HG02610 (cell line): Measurements from ENCODE around the gene FSHB.
A peak's percentile ranks its signal among the peaks of the same experiment; 100 is the strongest.
"Not testable (repeated sequence)": the region's sequence is repeated elsewhere in the genome, so short reads cannot be mapped to it uniquely, and the experiment has no call there.

Source experiments
- ATAC-seq: cut with Tn5 transposase; IDR thresholded peaks from one replicate; pipeline ENCODE4 v1.9.1; 2021; ENCODE audit warnings: mild to moderate bottlenecking, moderate library complexity; ENCODE audit not compliant: unreplicated experiment

FSHB gene

DNA sequence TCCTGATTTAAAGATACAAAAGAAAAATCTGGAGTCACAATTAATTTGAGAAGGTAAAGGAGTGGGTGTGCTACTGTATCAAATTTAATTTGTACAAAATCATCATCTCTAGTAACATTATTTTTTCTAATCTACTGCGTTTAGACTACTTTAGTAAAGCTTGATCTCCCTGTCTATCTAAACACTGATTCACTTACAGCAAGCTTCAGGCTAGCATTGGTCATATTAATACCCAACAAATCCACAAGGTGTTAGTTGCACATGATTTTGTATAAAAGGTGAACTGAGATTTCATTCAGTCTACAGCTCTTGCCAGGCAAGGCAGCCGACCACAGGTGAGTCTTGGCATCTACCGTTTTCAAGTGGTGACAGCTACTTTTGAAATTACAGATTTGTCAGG, at the start of gene FSHB:
Gene FSHB, plus strand, starts transcription at position 301 of the 400 bp plus-strand sequence. CDS start 889 bp downstream, outside the sequence.
- no peak for ATAC-seq

DNA sequence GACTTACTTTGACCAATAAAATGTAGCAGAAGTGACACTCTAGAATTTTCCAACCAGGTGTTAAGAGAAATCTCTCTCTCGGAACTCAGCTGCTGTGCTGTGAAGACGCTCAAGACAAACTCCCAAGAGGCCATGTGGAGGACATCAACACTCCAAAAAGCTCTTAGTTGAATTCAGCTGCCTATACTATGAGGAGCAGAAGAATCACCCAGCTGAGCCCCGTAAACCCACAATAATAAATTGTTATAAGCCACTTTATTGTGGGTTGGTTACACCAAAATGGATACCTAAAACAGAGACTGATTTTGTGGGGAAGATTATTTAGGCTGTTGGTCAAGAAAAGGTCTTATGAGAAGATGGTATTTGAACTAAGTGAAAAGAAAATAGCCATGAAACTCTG, 44.1 kb upstream of the FSHB start:
- no peak for ATAC-seq

GRCh38 chr11:30192620-30193019, 38.2 kb upstream of the FSHB start:
- ATAC-seq: no peak

GRCh38 chr11:30196400-30197206, 34.2 kb upstream of the FSHB start:
- peak; percentile 95 for ATAC-seq

DNA sequence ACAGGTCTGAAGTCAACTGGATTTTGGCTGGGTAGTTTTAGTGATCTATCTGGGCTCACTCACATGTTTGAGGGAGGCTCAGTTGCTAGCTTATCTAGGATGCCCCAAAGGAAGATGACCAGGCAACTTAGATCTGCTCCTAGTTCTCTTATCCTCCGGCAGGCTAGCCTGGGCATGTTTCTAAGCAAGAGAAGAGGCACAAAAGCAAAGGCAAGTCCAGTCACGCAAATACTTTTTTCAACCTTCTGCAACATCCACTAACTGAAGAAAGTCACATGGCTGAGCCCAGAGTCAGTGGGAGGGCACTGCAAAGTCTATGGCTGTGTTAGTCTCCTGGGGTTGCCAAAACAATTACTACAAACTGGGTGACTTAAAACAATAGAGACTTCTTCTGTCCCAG, 32.9 kb upstream of the FSHB start:
- ATAC-seq: no peak

GRCh38 chr11:30202989-30203388, 27.8 kb upstream of the FSHB start:
- not testable (repeated sequence) for ATAC-seq

- no peak for ATAC-seq
Observed at GRCh38 chr11:30203850-30204249, 27.0 kb upstream of the FSHB start.

DNA sequence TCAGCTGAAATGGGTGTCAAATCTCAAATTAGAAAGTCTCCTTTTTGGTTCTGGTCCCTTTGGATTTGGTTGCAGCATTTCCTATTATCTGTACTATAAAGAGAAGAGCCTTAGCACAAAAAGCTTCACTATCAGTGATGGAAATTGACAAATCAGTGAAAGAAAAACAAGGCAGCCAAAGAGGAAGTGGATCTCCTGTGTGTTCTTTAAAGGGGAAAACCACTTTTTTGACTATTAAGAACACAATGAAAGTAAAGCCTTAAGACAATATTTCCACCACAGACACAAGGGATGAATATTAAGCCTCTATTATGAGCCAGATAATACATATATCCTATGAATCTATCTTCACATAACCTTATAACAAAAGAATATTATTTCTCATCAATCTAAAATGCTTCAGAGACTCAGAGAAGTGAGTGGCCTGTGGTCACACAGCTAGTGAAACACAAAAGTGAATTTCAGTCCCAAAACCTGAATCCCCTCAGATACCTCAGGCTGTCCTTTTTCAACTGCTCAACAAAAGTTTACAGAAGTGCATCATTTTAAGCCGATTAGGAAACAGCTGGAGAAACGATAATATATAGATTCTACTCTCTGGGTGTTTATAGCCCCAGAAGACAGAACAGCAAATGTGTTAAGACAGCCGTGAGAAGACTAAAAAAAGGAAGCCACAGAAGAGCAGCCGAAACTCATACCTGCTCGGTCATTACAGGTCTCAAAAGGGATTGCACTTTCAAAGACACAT, 24.4 kb upstream of the FSHB start:
- ATAC-seq: peak; percentile 85

DNA sequence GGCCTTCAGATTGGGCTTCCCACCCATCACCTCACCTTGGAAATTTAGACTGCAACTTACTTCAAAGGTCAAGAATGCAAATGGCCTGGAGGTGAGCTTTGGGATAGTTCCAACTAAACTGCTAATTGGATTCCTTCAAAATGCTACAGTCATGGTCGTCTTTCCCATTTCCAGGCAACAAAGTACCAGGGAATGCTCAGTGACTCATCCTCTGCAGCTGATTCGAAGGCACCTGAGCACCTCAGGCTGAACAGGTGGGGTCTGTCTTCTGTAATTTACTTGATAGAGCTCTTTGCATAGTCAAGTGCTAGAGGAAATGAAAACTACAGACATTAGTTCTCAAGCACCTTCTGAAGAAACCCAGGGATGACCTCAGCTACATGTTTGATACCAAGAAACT, 20.5 kb upstream of the FSHB start:
- no peak for ATAC-seq

DNA sequence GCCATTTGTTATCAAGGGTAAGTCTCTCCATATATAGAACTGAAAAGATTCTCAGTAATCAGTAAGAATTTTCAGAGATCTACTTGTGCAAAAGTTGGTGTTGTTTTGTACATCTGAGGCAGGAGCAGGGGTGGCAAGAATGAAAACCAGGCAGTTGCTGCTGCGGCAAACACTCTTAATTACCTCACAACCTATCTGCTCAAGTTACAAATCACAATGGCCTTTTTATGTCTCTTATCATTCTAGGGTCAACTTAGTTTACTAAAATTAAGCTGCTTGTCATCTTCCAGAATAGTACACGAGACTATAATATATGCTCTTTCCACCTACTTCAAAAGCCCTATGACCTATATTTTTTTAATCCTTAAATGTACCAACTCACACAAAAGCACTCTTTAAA, 14.3 kb upstream of the FSHB start:
- no peak for ATAC-seq

- ATAC-seq: no peak
Observed at GRCh38 chr11:30218278-30218677, 12.5 kb upstream of the FSHB start.

DNA sequence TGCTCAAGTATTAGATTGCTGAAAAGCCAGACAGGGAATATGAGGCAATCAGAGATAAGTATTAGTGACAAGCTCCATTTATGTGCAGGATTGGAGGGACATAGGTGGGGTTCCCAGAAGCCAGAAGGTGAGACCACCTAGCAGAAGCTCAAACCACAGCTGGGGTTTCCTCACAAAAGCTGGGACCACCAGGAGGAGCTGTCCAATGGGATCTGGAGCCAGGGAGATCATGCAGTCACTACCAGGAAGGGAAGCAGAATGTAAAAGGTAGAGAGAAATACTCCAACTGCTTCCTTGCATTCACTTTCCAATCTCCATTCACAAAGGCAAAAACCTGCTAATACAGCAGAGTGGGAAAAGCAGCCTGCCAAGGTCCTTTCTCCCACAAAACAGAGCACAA, 5.2 kb upstream of the FSHB start:
- no peak for ATAC-seq

GRCh38 chr11:30228323-30228884, 2.4 kb upstream of the FSHB start:
- ATAC-seq: no peak

GRCh38 chr11:30239025-30239424, 8.2 kb downstream of the FSHB start:
- no peak for ATAC-seq

GRCh38 chr11:30244265-30244664, 13.5 kb downstream of the FSHB start:
- no peak for ATAC-seq

- ATAC-seq: no peak
Observed at GRCh38 chr11:30245621-30246020, 14.8 kb downstream of the FSHB start.

DNA sequence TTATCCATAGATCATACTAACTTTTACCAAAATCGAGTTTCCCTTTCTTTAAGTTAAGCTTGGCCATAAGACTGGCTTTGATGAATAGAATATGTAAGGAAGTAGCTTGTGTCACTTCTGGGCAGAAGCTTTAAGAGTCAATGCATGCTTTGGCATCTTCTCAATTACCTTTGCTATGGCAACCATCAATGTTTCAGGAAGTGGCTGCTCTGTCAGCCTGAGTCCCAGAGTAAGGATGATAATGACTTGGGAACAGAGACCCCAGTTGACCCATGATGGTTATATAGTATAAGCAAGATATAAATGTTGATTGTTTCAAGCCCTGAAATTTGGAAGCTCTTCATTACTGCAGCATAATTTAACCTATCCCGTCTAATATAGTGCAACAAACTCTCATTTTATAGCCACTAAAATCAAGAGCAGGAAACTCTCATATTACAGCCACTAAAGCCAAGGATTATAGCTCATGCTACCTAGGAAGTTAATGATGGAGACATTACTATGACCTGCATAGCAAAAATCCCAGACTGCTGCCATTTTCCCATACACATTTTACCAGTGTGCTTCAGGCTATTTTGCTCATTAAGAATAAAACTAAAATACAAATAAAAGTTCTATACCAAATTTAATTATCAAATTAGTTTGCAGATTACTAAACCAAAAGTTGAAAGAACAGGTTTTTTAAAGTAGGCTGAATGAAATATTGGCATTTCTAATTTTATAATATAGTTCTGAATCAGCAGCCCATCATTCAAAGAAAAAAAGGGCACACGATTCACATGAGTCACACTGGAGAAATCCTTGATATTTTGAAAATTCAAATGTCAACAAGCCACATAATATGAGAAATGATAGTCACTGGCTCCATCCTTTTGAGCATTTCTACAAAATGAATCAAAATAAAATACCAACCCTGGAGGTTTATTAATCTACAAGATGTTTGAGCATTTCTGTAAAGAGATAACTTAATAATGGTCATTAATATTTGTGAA, 23.8 kb downstream of the FSHB start:
- no peak for ATAC-seq

DNA sequence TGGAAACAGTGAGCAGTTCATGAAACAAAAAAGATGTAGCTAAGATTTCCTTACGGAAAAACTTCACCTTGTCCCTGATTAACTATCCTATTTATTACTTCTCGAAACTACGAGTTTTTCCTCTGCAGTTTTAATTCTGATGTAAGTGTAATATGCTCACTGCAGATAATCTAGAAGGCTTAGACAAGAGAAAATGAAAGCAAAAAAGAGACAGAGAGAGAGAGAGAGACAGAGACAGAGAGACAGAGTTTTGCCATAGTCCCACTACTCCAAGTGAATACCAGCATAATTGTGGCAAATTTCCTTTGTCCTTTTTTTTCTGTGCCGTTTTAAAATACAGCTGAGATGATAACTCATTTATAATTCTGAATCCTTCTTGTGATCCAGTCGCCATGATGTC, 24.8 kb downstream of the FSHB start:
- no peak for ATAC-seq

GRCh38 chr11:30257058-30257457, 26.2 kb downstream of the FSHB start:
- no peak for ATAC-seq

DNA sequence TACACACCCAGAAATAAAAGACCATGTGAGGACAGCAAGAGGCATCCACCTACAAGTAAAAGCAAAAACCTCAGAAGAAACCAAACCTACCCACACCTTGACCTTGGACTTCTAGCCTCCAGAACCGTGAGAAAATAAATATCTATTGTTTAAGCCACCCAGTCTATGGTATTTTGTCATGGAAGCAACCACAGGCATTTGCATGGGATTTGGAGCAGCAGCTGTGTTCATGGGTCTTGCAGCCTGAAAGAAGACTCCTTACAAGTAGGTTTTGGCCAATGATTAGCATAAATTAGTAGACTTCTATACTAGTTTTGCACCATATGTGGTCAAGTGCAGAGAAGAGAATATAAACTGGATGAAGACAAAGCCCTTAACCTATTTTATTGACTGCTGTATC, 27.9 kb downstream of the FSHB start:
- ATAC-seq: no peak

- no peak for ATAC-seq
Observed at GRCh38 chr11:30260813-30261212, 30.0 kb downstream of the FSHB start.
